ENCODE measurements around the gene VAMP1.
"Not testable (repeated sequence)": the region's sequence is repeated elsewhere in the genome, so short reads cannot be mapped to it uniquely, and the experiment has no call there.

DNA sequence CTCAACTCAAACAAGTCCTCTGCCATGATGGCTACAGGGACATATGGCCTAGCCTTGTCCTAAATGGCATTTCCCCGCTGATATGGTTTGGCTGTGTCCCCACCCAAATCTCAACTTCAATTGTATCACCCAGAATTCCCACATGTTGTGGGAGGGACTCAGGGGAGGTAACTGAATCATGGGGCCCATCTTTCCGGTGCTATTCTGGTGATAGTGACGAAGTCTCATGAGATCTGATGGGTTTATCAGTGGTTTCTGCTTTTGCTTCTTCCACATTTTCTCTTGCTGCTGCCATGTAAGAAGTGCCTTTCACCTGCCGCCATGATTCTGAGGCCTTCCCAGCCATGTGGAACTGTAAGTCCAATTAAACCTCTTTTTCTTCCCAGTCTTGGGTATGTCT is 3.7 kb downstream of the VAMP1 start:
- not testable (repeated sequence) for TF ChIP-seq POLR2AphosphoS5 (IDR thresholded peaks at IDR 0.05; ENCODE audit: borderline replicate concordance, low read depth, low read length); EZH2 (IDR thresholded peaks at IDR 0.05); FOXP2 (optimal IDR thresholded peaks at IDR 0.05; ENCODE audit: control extremely low read depth, extremely low read length, insufficient read depth)

Data from SK-N-MC (cell line).